ELR (cell line): ENCODE data around the gene GGTA1.
"Not testable (repeated sequence)": the region's sequence is repeated elsewhere in the genome, so short reads cannot be mapped to it uniquely, and the experiment has no call there.

Experiments
- DNase-seq: peaks from one replicate; pipeline ENCODE4 v3.0.0-alpha.2; 2015; ENCODE audit warnings: low read depth

GGTA1 gene

GRCh38 chr9:121499427-121500164, at the start of gene GGTA1:
Gene GGTA1, minus strand, starts transcription at chr9:121499844. Its CDS starts 31,922 bp downstream, at chr9:121467922.
- peak; percentile 56 for DNase-seq

- DNase-seq: no peak
These were observed 49.0 kb upstream of the GGTA1 start for GRCh38 chr9:121548666-121549065.

- peak; percentile 97 for DNase-seq
These were observed 46.3 kb upstream of the GGTA1 start for GRCh38 chr9:121545875-121546423.

GRCh38 chr9:121545150-121545874, 45.7 kb upstream of the GGTA1 start:
- no peak for DNase-seq

- no peak for DNase-seq
These were observed 42.4 kb upstream of the GGTA1 start for GRCh38 chr9:121542025-121542424.

- no peak for DNase-seq
These were observed 41.6 kb upstream of the GGTA1 start for GRCh38 chr9:121541256-121541655.

- DNase-seq: no peak
These were observed 38.6 kb upstream of the GGTA1 start for GRCh38 chr9:121538221-121538620.

- no peak for DNase-seq
These were observed 37.6 kb upstream of the GGTA1 start for GRCh38 chr9:121537283-121537682.

GRCh38 chr9:121532881-121533280, 33.2 kb upstream of the GGTA1 start:
- no peak for DNase-seq

- DNase-seq: peak; percentile 94
These were observed 29.8 kb upstream of the GGTA1 start for GRCh38 chr9:121529237-121529987.

- no peak for DNase-seq
These were observed 29.0 kb upstream of the GGTA1 start for GRCh38 chr9:121528642-121529041.

GRCh38 chr9:121527371-121527770, 27.7 kb upstream of the GGTA1 start:
- DNase-seq: no peak

GRCh38 chr9:121519688-121520087, 20.0 kb upstream of the GGTA1 start:
- DNase-seq: not testable (repeated sequence)

GRCh38 chr9:121518634-121519033, 19.0 kb upstream of the GGTA1 start:
- no peak for DNase-seq

GRCh38 chr9:121513166-121513565, 13.5 kb upstream of the GGTA1 start:
- not testable (repeated sequence) for DNase-seq

GRCh38 chr9:121510766-121511550, 11.3 kb upstream of the GGTA1 start:
- no peak for DNase-seq

- no peak for DNase-seq
These were observed 9.5 kb upstream of the GGTA1 start for GRCh38 chr9:121509180-121509579.

GRCh38 chr9:121508415-121508814, 8.8 kb upstream of the GGTA1 start:
- DNase-seq: no peak

GRCh38 chr9:121505903-121506735, 6.5 kb upstream of the GGTA1 start:
- no peak for DNase-seq

- no peak for DNase-seq
These were observed 3.8 kb upstream of the GGTA1 start for GRCh38 chr9:121503444-121503843.

- no peak for DNase-seq
These were observed 478 bp upstream of the GGTA1 start for GRCh38 chr9:121500165-121500478.
